ENCODE measurements around the gene BIN1.

BIN1 gene

GRCh38 chr2:127020536-127020935, 86.4 kb downstream of the BIN1 start:
- no peak for DNase-seq (ENCODE audit: low read depth in 2 of 2)

- DNase-seq (ENCODE audit: low read depth in 2 of 2) = no peak
Observed at GRCh38 chr2:127017548-127017947, 89.4 kb downstream of the BIN1 start.

- no peak for DNase-seq (ENCODE audit: low read depth in 2 of 2)
Observed at GRCh38 chr2:127016329-127016728, 90.6 kb downstream of the BIN1 start.

- DNase-seq (ENCODE audit: low read depth in 2 of 2) = no peak
Observed at GRCh38 chr2:127015106-127015910, 91.6 kb downstream of the BIN1 start.

- no peak for DNase-seq (ENCODE audit: low read depth in 2 of 2)
Observed at GRCh38 chr2:127014630-127015029, 92.3 kb downstream of the BIN1 start.

GRCh38 chr2:127014224-127014623, 92.7 kb downstream of the BIN1 start:
- no peak for DNase-seq (ENCODE audit: low read depth in 2 of 2)

GRCh38 chr2:127012868-127013267, 94.1 kb downstream of the BIN1 start:
- DNase-seq (ENCODE audit: low read depth in 2 of 2) = no peak

GRCh38 chr2:127012215-127012614, 94.7 kb downstream of the BIN1 start:
- DNase-seq (ENCODE audit: low read depth in 2 of 2) = no peak

- no peak for DNase-seq (ENCODE audit: low read depth in 2 of 2)
Observed at GRCh38 chr2:127011796-127012195, 95.2 kb downstream of the BIN1 start.

- DNase-seq (ENCODE audit: low read depth in 2 of 2) = no peak
Observed at GRCh38 chr2:127011231-127011661, 95.7 kb downstream of the BIN1 start.

- no peak for DNase-seq (ENCODE audit: low read depth in 2 of 2)
Observed at GRCh38 chr2:127008265-127009015, 98.5 kb downstream of the BIN1 start.

GRCh38 chr2:127007652-127008051, 99.3 kb downstream of the BIN1 start:
- no peak for DNase-seq (ENCODE audit: low read depth in 2 of 2)

GRCh38 chr2:127006962-127007361, 100.0 kb downstream of the BIN1 start:
- DNase-seq (ENCODE audit: low read depth in 2 of 2) = no peak

- no peak for DNase-seq (ENCODE audit: low read depth in 2 of 2)
Observed at GRCh38 chr2:127004893-127005600, 101.9 kb downstream of the BIN1 start.

GRCh38 chr2:127003070-127003800, 103.7 kb downstream of the BIN1 start:
- DNase-seq (ENCODE audit: low read depth in 2 of 2) = no peak

- DNase-seq (ENCODE audit: low read depth in 2 of 2) = no peak
Observed at GRCh38 chr2:127001751-127002150, 105.2 kb downstream of the BIN1 start.

- no peak for DNase-seq (ENCODE audit: low read depth in 2 of 2)
Observed at GRCh38 chr2:127000937-127001336, 106.0 kb downstream of the BIN1 start.

GRCh38 chr2:127000194-127000593, 106.8 kb downstream of the BIN1 start:
- DNase-seq (ENCODE audit: low read depth in 2 of 2) = no peak

- no peak for DNase-seq (ENCODE audit: low read depth in 2 of 2)
Observed at GRCh38 chr2:126999106-126999756, 107.7 kb downstream of the BIN1 start.

- no peak for DNase-seq (ENCODE audit: low read depth in 2 of 2)
Observed at GRCh38 chr2:126998486-126998885, 108.5 kb downstream of the BIN1 start.

All from stimulated activated CD8-positive, alpha-beta memory T cell treated with anti-CD3 and anti-CD28 coated beads, Interleukin-7, amount 100 ng/mL, for 1 hour (primary cell).